GM18511 (cell line): ENCODE measurements around the gene ETNK1.
A peak's percentile ranks its signal among the peaks of the same experiment; 100 is the strongest.

ENCODE experiments used
- ATAC-seq: cut with Tn5 transposase; IDR thresholded peaks from one replicate; pipeline ENCODE4 v1.9.1; 2021; ENCODE audit warnings: mild to moderate bottlenecking, moderate library complexity; ENCODE audit not compliant: unreplicated experiment

The ETNK1 gene

GRCh38 chr12:22631863-22632463 is 7.0 kb downstream of the ETNK1 start:
- ATAC-seq, result no peak

DNA sequence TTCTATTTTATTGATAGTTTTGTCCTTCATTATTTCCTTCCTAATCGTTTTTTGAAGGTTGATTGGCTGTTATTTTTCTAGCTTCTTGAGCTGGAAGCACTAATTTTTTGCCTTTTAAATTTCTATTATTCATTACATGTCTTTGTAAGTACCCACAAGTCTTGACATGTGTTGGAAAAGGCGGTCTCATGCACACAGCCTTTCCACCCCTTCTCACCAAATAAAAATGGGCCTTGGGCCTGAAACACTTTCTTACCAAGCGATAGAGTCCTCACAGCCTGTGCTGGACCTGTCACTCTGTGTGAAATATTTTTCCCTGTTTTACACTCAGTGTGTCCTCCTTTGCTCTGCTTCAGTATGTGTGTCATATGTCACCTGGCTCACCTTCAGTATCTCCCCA is 9.9 kb downstream of the ETNK1 start:
- ATAC-seq, result no peak

GRCh38 chr12:22635812-22636211 is 10.8 kb downstream of the ETNK1 start:
- no peak for ATAC-seq

DNA sequence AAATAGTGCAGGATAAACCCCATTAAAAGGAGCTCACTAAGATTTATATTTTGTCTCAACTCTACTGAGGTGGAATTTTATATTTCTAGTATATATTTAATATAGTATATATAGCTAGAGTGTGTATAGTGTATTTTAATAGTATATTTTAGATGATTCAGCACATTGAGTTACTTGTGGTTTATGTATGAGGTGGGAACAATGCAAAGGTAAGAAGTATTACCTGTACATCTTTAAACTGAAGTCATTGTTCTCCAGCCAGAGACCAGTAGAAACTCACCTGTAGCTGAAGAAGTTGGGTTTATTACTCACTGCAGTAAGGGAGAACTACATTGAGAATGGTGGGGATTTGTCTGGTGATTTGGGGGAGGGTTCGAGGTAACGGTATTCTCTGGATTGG is 15.9 kb downstream of the ETNK1 start:
- no peak for ATAC-seq

DNA sequence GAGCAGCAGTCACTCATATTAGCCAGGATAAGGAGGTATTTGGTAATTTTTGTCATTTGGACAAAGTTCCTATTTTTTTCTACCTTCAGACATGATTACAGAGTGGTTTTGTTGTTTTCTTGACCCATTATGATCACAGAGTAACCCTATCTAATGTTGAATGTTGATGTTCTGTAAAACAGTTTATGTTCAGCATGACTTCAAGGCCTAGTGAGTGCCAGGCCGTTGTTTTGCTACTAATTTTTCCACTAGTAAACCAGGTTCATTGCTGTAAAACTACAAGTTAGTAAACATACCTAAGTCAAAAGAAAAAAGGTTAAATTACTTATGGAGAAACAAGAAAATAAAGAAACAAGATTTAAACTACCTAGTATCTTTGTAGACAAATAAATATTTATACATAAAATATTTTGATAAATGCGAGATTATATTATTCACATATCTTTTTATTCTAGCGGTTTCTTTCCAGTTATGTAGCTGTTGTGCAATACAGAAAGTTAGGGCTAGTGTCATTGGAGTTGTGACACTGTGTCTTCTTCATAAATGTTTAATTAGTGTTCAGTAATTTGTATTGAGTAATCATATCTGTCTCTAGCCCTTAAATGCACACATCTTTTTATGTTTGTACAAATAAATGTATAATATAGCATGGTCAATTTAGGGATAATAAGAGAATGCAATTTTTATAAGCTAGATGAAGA is 16.5 kb downstream of the ETNK1 start:
- no peak for ATAC-seq

GRCh38 chr12:22648668-22649067 is 23.7 kb downstream of the ETNK1 start:
- ATAC-seq, result no peak

DNA sequence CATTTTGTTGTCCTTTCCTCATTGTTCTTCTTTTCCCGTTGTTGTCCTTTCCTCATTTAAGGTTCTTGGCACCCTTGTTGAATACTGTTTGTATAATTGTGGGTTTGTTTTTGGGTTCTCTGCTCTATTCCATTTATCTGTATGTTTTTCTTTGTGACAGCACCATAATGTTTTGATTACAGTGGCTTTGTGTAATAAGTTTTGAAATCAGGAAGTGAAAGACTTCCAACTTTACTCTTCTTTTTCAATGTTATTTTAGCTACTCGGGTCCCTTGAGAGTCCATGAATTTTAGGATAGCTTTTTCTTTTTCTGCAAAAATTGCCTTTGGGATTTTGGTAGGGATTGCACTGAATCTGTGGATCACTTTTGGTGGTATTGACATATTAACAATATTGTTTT is 28.1 kb downstream of the ETNK1 start:
- no peak for ATAC-seq

- no peak for ATAC-seq
Measured at GRCh38 chr12:22653791-22654190, 28.8 kb downstream of the ETNK1 start.

- ATAC-seq, result no peak
Measured at GRCh38 chr12:22656376-22656775, 31.4 kb downstream of the ETNK1 start.

- ATAC-seq, result no peak
Measured at GRCh38 chr12:22656831-22657230, 31.9 kb downstream of the ETNK1 start.

GRCh38 chr12:22657538-22657937 is 32.6 kb downstream of the ETNK1 start:
- ATAC-seq, result no peak

DNA sequence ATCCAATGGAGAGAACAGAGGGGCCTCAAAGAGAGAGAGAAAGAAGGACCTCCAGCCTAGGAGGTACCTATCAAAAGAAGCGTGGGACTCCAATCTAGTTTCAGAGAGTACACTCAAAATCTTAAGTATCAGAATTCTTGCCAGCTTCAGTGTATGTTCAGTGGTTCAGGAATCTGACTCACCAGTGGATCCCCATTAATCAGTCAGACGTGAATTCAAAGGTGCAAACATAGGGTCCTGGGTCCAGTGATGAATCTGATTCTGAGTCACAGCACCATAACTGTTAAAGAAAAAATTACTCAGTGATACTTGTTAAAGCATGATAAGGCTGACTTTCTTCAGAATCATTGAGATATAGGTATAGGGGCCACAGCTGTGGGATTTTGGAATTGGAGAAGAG is 33.2 kb downstream of the ETNK1 start:
- no peak for ATAC-seq

DNA sequence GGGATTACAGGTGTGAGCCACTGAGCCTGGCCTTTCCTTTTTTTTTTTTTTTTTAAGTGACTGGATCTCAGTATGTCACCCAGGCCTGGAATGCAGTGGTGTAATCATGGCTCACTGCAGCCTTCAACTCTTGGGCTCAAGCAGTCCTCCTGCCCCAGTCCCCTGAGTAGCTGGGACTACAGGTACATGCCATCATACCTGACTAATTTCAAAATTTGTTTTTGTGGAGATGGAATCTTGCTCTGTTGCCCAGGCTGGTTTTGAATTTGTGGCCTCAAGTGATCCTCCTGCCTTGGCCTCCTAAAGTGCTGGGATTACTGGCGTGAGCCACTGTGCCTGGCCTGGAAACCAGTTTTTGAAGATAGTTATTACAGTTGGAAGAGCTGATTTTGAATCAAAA is 37.4 kb downstream of the ETNK1 start:
- no peak for ATAC-seq

GRCh38 chr12:22665476-22665875 is 40.5 kb downstream of the ETNK1 start:
- ATAC-seq, result no peak

GRCh38 chr12:22667122-22667521 is 42.2 kb downstream of the ETNK1 start:
- no peak for ATAC-seq

- ATAC-seq, result no peak
Measured at GRCh38 chr12:22668441-22668840, 43.5 kb downstream of the ETNK1 start.

- no peak for ATAC-seq
Measured at GRCh38 chr12:22670762-22671161, 45.8 kb downstream of the ETNK1 start.

- no peak for ATAC-seq
Measured at GRCh38 chr12:22672951-22673350, 48.0 kb downstream of the ETNK1 start.

GRCh38 chr12:22677781-22678574 is 53.0 kb downstream of the ETNK1 start:
- ATAC-seq, result no peak

GRCh38 chr12:22682663-22683062 is 57.7 kb downstream of the ETNK1 start:
- peak; percentile 60 for ATAC-seq

DNA sequence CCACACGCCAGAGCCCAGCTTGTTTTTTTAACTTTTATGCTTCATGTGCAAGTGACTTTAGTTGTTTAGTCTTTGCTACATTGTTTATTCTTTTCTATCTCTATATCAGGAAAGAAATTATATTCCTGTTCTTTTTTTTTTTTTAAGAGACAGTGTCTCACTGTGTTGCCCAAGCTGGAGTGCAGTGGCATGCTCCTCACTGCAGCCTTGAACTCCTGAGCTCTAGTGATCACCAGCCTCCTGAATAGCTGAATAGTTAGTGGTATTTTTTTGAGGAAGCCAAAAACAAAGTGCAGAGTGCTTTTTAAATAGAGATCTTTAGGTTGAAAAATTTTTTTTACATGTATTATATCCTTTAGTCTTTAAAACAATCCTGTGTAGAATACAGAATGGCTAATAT is 58.2 kb downstream of the ETNK1 start:
- no peak for ATAC-seq
